Erythroblast (primary cell): Measurements from ENCODE around the gene OR6B1.

ENCODE experiments used
- GATA1 ChIP-seq: IDR thresholded peaks from 2 replicates; pipeline ENCODE4 v1.6.1; 2011; ENCODE audit warnings: low read depth, mild to moderate bottlenecking, control low read depth, low read length, moderate library complexity
- POLR2A ChIP-seq: IDR thresholded peaks from 2 replicates; pipeline ENCODE4 v1.6.1; 2011; ENCODE audit warnings: mild to moderate bottlenecking, low read length

DNA sequence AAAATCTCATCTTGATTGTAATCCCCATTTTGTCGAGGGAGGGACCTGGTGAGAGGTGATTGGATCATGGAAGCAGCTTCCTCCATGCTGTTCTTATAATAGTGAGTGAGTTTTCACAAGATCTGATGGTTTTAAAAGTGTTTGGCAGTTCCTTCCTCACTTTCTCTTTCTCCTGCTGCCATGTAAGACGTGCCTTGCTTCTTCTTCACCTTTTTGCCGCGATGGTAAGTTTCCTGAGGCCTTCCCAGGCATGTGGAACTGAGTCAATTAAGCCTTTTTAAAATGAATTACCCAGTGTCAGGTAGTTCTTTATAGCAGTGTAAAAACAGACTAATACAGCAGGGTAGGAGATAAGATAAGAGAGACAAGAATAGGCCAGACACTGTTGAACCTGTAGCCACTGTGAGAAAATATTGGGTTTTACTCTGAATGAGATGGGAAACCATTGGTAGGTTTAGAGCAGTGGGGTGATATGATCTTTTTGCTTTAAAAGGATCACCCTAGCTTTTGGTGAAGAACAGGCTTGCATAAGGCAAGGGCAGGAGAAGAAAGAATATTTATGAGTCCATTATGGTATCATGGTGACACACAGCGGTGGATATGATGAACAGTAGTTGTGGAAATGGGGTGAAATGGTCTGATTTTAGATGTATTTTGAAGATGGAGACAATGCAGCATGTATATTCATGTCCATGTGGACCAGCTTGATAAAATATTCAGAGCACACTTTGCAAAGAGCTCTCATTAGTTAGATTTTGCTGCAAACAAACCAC lies 11.5 kb downstream of the OR6B1 start:
- TF ChIP-seq POLR2A, result no peak
- no peak for TF ChIP-seq GATA1
